HFF-Myc (cell line): Measurements from ENCODE around the gene CRIM1.

Experiments
- DNase-seq: peaks from one replicate; pipeline ENCODE4 v3.0.0-alpha.2; 2011; ENCODE audit warnings: low read depth; ENCODE audit errors: extremely low read depth
- H3K4me3 ChIP-seq: replicated peaks from 2 replicates; pipeline ENCODE4 v1.5.1; 2011; ENCODE audit warnings: low read depth, mild to moderate bottlenecking, control low read depth, low read length
- TF ChIP-seq, protein P1 (sequence below): IDR thresholded peaks from 2 replicates; pipeline ENCODE4 v1.5.1; 2012; ENCODE audit warnings: mild to moderate bottlenecking, low read depth, low read length, control low read depth; ENCODE audit errors: missing control alignments

Gene CRIM1

DNA sequence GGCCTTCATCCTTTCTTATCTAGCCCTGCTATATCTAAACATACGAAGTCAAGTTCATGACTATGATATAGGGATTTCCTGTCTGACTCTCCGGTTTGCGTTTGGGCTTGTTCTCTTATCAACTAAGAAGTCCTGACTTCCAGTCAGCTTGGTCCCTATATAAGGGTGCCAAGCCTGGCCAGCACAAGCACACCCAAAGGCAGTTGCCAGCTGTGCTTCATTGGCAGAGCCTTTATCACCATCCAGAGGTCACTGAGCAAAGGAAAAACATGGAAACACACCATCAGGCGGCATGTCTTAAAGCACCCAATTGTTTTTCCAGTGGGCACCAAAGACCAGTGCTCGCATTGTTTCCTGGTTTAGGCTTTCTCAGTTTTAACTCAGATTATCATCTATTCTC is 169.7 kb downstream of the CRIM1 start:
- H3K4me3 ChIP-seq, result no peak overlapping the region
- DNase-seq, result no peak
- TF ChIP-seq, protein P1, sequence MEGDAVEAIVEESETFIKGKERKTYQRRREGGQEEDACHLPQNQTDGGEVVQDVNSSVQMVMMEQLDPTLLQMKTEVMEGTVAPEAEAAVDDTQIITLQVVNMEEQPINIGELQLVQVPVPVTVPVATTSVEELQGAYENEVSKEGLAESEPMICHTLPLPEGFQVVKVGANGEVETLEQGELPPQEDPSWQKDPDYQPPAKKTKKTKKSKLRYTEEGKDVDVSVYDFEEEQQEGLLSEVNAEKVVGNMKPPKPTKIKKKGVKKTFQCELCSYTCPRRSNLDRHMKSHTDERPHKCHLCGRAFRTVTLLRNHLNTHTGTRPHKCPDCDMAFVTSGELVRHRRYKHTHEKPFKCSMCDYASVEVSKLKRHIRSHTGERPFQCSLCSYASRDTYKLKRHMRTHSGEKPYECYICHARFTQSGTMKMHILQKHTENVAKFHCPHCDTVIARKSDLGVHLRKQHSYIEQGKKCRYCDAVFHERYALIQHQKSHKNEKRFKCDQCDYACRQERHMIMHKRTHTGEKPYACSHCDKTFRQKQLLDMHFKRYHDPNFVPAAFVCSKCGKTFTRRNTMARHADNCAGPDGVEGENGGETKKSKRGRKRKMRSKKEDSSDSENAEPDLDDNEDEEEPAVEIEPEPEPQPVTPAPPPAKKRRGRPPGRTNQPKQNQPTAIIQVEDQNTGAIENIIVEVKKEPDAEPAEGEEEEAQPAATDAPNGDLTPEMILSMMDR, result no peak

DNA sequence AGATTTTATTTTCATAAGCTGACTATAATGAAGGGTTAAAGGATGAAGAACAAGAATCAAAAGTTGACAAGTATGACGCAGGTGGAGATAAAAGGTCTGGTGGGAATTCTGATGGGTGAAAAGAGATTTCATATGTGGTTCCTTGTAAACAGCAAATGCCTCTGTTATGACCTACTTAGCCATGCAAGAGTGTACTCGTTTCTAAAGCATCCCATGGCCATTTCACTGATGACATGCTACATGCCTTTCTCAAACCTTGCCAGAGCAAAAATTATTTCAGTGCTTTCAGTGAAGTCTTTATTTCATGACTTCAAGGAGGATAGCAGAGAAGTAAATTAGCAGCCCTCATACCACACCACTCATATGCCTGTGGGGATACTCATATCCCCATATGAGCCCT is 170.6 kb downstream of the CRIM1 start:
- no peak for DNase-seq
- TF ChIP-seq, protein P1, result no peak
- no peak overlapping the region for H3K4me3 ChIP-seq

DNA sequence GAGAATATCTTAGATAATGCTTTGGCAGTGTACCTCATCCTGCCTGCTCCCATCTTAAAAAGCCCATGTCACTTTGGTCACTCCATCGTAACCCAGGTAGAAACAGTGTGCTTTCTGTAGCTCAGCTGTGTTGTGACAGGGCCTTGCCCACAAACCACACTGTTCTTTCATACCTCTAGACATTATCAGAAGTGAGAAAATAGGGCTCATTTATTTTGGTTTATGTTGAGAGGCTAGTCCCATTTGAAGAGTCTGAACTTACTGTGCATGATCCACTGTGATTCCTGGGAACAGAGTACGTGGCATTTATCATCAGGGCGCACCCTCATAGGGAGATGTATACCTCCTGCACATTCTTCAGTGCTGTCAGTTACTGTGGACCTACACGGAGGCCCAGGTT is 172.7 kb downstream of the CRIM1 start:
- no peak overlapping the region for H3K4me3 ChIP-seq
- TF ChIP-seq, protein P1, result no peak
- DNase-seq, result no peak

DNA sequence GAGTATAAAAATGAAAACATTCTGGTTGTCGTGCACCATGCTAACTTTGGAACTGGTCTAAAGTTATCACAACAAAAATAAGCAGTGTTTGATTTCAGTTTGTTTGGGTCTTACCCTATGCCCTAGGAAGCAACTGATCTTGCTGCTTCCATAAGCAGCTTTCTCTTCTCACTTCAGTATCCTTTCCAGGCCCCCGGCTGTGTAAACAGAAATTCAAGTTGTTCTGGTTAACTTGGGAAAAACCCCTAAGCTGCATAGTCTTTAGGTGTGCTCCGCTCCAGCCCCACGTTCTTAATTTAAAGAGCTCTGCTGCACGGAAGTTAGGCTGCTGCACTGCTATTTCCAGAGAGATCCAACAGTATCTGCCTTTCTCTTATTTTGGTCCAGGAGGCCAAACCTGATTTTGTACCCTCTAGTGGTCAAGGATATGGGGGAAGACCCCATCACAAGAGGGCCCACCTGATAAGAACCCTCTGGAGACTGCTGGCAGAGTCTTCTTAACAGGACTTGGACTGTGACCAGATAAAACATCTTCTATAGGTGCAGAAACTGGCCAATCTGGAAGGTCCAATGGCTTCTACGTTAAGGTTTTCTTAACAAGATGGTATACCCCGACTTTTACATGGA is 173.3 kb downstream of the CRIM1 start:
- DNase-seq, result no peak
- TF ChIP-seq, protein P1, result no peak
- no peak overlapping the region for H3K4me3 ChIP-seq

DNA sequence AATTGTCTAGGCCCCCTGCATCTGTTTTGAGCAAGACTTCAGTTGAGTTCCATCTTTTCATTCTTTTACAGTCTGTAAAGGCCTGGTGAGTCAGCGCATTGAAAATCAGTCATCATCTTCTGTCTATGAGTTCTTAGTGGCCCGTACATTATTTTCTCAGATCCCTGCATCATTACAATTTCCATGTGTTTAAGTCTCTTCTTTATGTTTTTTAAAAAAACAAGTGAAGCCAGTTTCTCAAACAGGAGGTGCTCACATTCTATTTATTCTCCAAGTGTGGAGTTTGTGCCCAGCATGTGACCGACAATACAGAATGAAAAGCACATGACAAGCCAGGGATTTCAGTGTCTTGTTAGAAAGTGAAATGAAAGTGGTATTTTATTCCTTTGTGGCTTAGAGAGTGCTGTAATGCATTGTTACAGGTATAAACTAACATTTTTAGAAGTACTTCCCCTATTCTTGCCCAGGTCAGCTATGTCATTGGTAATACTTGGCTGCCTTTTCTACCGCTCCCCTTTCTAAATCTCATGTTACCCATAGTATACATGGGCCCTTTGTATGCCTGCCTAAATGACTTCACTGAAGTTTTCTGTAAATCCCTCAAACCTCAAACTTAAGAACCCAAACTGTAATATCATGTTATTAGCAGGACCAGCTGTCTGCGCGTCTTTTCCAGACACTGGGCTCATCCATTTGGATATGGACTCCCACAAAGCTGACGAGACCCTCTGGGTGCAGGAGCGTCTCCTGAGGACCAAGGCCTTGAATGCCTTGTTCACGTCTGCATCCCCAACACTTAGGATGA is 174.8 kb downstream of the CRIM1 start:
- H3K4me3 ChIP-seq, result no peak overlapping the region
- DNase-seq, result no peak
- TF ChIP-seq, protein P1, result no peak

DNA sequence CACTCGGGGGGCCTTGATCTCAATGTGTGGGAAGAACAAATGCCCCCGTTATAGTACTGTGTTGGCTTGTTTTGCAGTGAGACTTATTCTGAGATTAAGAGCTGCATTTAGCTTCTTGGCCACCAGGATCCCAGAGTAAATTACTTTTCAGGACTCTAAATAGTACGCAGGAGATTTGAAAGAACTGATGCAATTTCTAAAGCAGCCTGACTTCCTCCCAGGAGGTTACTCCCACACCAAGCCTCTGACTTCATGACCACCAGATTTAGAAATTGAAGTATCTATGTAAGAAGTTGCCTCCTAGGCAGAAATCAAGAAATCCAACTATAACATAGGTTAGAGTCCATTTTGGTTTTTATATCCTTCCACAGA is 175.4 kb downstream of the CRIM1 start:
- no peak for DNase-seq
- no peak overlapping the region for H3K4me3 ChIP-seq
- TF ChIP-seq, protein P1, result no peak

DNA sequence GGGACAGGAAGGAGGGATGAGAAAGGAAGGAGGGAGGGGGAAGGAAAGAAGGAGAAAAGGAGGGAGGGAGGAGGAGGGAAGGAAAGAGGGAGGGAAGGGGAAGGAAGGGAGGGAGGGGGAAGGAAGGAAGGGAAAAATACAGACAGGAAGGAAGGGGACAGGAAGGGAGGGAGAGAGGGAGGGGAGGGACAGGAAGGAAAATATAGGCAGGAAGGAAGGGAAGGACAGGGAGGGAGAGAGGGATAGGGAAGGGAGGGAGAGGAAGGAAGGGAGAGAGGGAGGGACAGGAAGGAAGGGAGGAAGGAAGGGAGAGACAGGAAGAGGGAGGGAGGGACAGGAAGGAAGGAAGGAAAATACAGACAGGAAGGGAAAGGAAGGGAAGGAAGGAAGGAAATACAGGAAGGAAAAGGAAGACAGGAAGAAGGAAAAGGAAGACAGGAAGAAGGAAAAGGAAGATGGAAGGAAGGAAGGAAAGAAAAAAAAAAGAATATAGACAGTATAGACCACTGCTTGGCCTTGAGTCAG is 178.8 kb downstream of the CRIM1 start:
- TF ChIP-seq, protein P1, result no peak

More for the DNA sequence above, 178.8 kb downstream of the CRIM1 start:
- no peak for DNase-seq
- no peak overlapping the region for H3K4me3 ChIP-seq
